Measurements from ENCODE around the gene C1orf146.
"Not testable (repeated sequence)": the region's sequence is repeated elsewhere in the genome, so short reads cannot be mapped to it uniquely, and the experiment has no call there.

The C1orf146 gene

GRCh38 chr1:92276082-92276481, 58.4 kb downstream of the C1orf146 start:
- DNase-seq = no peak

DNA sequence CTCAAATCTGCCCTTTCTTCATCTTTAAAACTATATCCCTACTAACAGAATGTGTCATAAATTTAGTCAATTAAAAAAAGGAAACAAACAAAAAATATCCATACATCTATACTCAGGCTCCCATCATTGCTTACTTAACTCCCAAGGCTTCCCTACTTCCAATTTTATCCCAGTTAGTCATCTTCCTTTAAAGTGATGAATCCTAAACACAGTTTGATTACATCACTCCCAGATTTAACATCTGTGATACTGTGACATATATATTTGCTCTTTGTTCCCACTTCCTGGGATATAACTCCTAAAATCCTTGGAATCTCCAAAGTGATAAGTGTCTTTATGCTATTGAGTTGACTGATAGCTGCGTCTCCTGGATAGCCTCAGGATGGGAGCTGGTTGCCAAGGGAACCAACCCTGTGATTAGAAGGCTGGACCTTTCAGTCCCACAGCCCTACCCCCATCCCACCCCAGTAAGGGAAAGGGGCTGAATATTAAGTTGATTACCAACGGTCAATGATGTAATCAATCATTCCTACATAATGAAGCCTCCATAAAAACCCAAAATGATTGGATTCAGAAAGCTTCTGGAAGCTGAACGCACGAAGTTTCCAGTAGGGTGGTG, 59.5 kb downstream of the C1orf146 start:
- no peak for DNase-seq

GRCh38 chr1:92279781-92280180, 62.1 kb downstream of the C1orf146 start:
- DNase-seq = not testable (repeated sequence)

DNA sequence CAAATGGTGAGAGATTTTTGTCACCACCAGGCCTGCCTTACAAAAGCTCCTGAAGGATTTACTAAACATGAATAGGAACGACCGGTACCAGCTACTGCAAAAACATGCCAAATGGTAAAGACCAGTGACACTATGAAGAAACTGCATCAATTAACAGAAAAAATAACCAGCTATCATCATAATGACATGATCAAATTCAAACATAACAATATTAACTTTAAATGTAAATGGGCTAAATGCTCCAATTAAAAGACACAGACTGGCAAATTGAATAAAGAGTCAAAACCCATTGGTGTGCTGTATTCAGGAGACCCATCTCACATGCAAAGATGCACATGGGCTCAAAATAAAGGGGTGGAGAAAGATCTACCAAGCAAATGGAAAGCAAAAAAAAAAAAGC, 63.7 kb downstream of the C1orf146 start:
- not testable (repeated sequence) for DNase-seq

DNA sequence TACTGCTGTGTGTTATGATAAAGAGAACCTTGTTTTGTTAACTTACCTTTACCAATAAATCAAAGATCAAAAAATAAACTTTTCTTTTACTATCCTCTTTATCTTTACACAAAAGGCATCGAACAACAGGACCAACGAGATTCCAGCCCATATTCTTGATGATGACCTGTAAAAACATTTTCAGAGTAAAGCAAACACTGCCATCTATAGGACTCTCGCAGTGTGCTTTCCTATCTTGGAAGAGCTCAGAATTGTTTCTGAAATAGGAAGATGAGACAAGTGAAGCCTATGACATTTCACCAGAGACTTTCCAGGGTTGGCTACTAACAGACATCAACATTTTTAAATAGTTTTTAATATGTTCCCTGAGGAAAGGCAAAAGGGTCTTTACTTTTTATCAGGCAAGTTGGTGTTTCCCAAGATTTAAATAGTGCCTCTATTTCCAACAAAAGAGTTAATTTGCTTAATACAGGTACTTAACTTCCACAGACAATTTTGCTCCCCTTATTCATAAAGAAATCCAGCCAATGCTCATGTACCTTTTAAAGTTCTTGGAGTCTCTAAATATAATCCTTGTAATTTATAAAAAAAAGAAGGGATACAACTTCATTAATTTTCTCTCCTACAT, 73.8 kb downstream of the C1orf146 start:
- DNase-seq = peak; percentile 40

All from CD4-positive, alpha-beta T cell treated with Interleukin-17A for 1 hour (primary cell).